Heart left ventricle (tissue), 13 donors: ENCODE data around the gene DUS1L.

Source experiments
- POLR2A ChIP-seq, 2 donors: fragments of 450-650 bp; IDR thresholded peaks; one replicate each; pipeline ENCODE4 v1.6.1; 2017; ENCODE audit warnings: antibody characterized with exemption in 2 of 2, mild to moderate bottlenecking in 2 of 2, moderate library complexity in 2 of 2
- TF ChIP-seq, protein P1 (sequence below), 12 donors: fragments of 200-600 bp; sonication (generic) in 4 of 12; IDR thresholded peaks; one replicate each; pipeline versions ENCODE4 v1.5.0 to v1.8.0; 2018 to 2022; ENCODE audit warnings: antibody characterized with exemption in 12 of 12, mild to moderate bottlenecking in 5 of 12
- donor health status: ischemic (EF 13 %, LVEDD 7.1; RV severe dilation, severe dysfunction).
- donor health status: DM: no; HTN: yes; CAD: no.
- donor health status: DM: no; HTN: no; CAD: no.
- donor health status: ischemic (EF 25% LVEDD 6.9; RV normal size, moderate dysfunction).
- donor health status: ischemic (EF 25% LVEDD 5.7; RV mildly dilated, moderate dysfunction).
- donor health status: ischemic (EF 35%, LVEDD 5.7; RV mildly dilated, moderate dysfunction).
- donor health status: nonischemic (EF 11% LVEDD 7.7; RV severe dilation, severe dysfunction).
- donor health status: DM: yes; HTN: yes; CAD: no.
- donor health status: PGD.
- donor health status: ischemic (EF 29% LVEDD 5.4; RV normal size, mild dysfunction).
- donor health status: nonischemic (EF 23%, LVEDD 6.1; RV moderate dilation, normal function).

DNA sequence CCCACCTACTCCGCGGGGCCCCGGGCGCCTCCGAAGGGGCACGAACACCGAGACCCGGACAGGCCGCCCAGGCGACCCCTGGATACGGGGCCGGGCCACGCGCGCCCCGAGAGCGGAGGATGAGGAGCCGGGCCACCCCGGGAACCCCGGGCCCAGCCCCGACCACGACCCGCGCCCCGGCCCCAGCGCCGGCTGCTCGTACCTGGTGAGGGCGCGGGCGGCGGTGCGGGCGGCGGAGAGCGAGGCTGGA, 32.2 kb upstream of the DUS1L start:
- no peak for TF ChIP-seq POLR2A (IDR thresholded peaks at IDR 0.05)
- TF ChIP-seq, protein P1, sequence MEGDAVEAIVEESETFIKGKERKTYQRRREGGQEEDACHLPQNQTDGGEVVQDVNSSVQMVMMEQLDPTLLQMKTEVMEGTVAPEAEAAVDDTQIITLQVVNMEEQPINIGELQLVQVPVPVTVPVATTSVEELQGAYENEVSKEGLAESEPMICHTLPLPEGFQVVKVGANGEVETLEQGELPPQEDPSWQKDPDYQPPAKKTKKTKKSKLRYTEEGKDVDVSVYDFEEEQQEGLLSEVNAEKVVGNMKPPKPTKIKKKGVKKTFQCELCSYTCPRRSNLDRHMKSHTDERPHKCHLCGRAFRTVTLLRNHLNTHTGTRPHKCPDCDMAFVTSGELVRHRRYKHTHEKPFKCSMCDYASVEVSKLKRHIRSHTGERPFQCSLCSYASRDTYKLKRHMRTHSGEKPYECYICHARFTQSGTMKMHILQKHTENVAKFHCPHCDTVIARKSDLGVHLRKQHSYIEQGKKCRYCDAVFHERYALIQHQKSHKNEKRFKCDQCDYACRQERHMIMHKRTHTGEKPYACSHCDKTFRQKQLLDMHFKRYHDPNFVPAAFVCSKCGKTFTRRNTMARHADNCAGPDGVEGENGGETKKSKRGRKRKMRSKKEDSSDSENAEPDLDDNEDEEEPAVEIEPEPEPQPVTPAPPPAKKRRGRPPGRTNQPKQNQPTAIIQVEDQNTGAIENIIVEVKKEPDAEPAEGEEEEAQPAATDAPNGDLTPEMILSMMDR (IDR thresholded peaks at IDR 0.05), result no peak
